ENCODE results near the gene RPH3AL. TPM values are rescaled to one million over a fixed set of nuclear protein-coding genes. Genes with fewer than 3 reads are reported as not detected.
A peak's percentile ranks its signal among the peaks of the same experiment; 100 is the strongest.

Gene RPH3AL
- total RNA-seq, 1 donor, result 1.3 TPM

- TF ChIP-seq, protein P1, sequence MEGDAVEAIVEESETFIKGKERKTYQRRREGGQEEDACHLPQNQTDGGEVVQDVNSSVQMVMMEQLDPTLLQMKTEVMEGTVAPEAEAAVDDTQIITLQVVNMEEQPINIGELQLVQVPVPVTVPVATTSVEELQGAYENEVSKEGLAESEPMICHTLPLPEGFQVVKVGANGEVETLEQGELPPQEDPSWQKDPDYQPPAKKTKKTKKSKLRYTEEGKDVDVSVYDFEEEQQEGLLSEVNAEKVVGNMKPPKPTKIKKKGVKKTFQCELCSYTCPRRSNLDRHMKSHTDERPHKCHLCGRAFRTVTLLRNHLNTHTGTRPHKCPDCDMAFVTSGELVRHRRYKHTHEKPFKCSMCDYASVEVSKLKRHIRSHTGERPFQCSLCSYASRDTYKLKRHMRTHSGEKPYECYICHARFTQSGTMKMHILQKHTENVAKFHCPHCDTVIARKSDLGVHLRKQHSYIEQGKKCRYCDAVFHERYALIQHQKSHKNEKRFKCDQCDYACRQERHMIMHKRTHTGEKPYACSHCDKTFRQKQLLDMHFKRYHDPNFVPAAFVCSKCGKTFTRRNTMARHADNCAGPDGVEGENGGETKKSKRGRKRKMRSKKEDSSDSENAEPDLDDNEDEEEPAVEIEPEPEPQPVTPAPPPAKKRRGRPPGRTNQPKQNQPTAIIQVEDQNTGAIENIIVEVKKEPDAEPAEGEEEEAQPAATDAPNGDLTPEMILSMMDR (IDR thresholded peaks at IDR 0.05; ENCODE audit: insufficient read depth, low read depth, low read length), result no peak
- no peak for DNase-seq (ENCODE audit: low read depth)
- no peak overlapping the region for H3K4me3 ChIP-seq (ENCODE audit: low read depth, low read length)
Measured at GRCh38 chr17:313911-314613, 38.5 kb downstream of the RPH3AL start.

GRCh38 chr17:313231-313630 lies 39.4 kb downstream of the RPH3AL start:
- TF ChIP-seq, protein P1 (IDR thresholded peaks at IDR 0.05; ENCODE audit: insufficient read depth, low read depth, low read length), result no peak
- no peak overlapping the region for H3K4me3 ChIP-seq (ENCODE audit: low read depth, low read length)
- DNase-seq (ENCODE audit: low read depth), result no peak

DNA sequence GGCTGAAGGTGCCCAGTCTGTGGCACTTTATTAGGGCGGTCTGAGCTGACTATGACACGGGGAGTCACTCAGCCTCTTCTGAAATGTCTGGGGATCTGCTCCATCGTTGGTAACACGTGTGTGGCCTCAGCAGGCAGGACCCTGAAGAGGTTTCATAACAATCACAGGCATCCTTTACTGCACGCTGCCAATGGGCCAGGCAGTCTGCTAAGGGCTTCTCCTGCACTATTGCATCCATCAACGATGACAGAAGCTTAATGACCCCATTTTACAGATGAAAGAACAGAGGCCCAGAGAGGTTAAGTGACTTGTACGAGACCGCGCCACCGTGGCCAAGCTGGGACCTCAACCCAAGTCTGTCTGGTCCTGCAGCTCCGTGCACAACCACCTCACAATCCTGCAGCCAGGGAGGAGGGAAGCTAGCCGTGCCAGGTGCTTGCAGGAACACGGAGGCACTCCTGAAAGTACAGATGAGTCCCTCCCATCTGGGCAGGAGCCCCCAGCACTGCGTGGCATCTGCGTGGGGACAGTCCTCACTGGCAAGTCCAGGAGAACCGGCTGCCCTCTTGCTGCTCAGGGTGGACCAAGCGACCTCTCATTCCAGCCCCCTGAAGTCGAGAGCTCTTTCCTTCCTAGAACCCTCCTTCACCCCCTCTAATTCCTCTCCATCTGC lies 40.0 kb downstream of the RPH3AL start:
- no peak overlapping the region for H3K4me3 ChIP-seq (ENCODE audit: low read depth, low read length)
- DNase-seq (ENCODE audit: low read depth), result no peak
- TF ChIP-seq, protein P1 (IDR thresholded peaks at IDR 0.05; ENCODE audit: insufficient read depth, low read depth, low read length), result no peak

DNA sequence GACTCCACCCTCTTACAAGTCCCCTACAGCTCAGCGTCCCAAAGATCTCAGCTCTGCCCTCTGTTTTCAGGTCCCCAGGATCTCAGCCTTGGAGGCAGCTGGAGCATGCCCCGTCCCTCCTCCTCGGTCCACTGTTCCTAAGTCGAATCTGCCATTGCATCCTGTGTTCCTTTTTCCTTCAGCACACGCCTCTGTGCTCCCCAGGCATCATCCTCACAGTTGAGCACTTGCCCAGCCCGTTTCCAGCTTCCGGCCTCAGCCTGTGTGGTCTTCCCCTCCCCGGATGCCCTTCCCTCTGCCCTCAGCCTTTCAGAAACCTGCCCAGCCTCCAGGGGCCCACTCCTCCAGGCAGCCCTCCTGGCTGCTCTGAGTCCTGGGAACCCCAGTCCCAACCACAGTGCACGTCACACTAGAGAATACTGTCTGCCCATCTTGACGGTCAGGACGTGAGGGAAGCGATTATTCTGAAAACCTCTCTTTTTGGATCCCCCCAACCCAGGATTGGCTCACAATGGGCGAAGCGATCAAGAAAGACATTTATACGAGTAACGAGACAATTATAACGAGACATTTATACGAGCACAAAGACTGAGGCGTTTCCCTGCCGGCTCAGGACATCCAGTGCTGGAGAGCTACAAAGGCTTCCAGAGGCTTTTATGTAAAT lies 41.4 kb downstream of the RPH3AL start:
- no peak overlapping the region for H3K4me3 ChIP-seq (ENCODE audit: low read depth, low read length)
- DNase-seq (ENCODE audit: low read depth), result no peak
- TF ChIP-seq, protein P1 (IDR thresholded peaks at IDR 0.05; ENCODE audit: insufficient read depth, low read depth, low read length), result no peak

DNA sequence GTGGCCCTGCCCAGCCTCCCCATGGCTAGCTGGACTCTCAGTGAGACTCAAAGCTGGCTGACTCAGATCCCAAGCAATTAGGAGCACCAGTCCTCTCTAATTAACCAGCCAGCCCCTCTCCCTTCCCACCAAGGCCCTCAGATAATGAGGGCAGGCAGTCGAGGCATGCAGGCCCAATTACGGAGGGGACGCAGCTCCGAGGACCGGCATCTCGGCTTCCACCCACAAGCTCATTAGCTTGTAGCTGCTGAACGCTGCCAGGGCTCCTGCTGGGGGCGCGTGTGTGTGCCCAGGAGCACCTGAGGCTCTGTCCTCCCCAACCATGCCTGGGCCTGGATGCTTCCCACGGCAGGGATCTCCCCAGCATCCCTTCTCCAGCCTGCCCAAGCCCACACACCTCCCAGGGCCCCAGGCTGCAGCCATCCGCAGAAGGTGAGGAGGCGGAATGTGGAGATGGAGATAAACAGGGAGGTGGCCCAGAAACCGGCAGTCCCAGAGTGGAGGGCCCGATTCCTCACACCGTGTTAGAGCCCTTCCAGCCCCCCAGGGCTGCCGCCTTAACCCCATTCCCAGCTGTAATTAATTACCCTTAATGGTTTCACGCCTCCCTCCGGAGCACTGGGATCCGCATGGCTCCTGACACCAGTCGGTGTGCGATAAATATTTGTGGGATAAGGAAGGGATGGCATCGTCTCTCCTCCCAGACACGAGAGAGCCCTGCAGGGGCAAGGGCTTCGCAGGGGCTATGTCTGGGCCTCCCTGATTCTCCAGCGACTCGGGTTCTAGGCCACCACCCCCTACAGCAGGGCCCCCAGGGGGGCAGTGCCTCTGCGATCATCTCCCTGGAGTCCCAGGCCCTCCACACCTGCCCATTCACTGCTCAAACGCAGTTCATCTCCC lies 42.2 kb downstream of the RPH3AL start:
- TF ChIP-seq, protein P1 (IDR thresholded peaks at IDR 0.05; ENCODE audit: insufficient read depth, low read depth, low read length), result no peak
- H3K4me3 ChIP-seq (ENCODE audit: low read depth, low read length), result no peak overlapping the region
- DNase-seq (ENCODE audit: low read depth), result no peak

- H3K4me3 ChIP-seq (ENCODE audit: low read depth, low read length), result no peak overlapping the region
- no peak for DNase-seq (ENCODE audit: low read depth)
- TF ChIP-seq, protein P1 (IDR thresholded peaks at IDR 0.05; ENCODE audit: insufficient read depth, low read depth, low read length), result peak; percentile 42
Measured at GRCh38 chr17:309361-309888, 43.2 kb downstream of the RPH3AL start.
